Right forelimb (tissue), 1 donor: Measurements from ENCODE around the gene ARHGAP6.

Experiments
- DNase-seq: peaks from one replicate; pipeline ENCODE4 v3.0.0-alpha.2; 2018

The ARHGAP6 gene

DNA sequence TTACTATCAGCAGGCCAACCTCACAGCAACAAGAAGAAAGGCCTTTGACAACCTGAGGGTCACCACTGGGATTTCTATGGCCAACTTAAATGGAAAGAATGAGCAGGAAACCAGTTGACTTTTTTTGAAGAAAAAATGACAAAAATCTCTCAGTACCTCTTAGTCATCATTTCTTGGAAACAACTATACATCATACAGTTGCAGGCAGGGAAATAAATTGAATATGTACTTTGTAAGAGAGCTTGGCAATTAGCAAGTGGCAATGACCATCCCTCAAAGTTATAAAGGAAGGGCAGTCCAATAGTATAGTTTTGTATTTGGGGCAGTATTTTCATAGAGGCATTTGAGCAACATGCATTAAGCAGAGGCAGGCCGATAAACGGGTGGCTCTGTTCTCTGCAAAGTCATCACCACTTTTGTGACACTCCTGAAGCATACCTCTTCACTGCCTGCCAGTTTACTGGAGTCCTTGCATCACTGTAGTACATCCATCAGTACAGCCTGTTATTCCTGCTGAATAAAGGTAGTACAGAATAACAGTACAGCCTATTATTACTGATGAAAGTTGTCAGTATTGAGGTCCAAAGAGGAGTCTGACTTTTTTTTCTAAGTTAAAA is 455.8 kb downstream of the ARHGAP6 start:
- no peak for DNase-seq

GRCh38 chrX:11206716-11207115 is 459.0 kb downstream of the ARHGAP6 start:
- no peak for DNase-seq

DNA sequence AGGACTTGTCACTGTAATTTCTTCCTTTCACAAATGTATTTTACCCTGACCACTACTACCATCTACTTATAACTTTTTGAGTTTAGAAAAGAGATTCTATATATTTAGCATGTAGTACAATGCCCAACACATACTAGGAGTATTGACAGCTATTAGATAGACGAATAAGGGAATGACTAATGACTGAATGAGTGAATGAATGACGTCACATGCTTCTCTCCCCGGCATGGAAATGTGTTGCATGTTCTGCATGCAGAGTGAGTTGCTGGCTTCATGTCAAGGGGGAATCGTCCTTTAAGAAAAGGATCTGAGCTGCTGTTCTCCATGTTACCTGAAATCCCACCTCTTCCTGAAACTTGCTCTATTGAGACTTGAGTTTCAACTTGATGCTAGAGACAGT is 459.9 kb downstream of the ARHGAP6 start:
- DNase-seq, result no peak

DNA sequence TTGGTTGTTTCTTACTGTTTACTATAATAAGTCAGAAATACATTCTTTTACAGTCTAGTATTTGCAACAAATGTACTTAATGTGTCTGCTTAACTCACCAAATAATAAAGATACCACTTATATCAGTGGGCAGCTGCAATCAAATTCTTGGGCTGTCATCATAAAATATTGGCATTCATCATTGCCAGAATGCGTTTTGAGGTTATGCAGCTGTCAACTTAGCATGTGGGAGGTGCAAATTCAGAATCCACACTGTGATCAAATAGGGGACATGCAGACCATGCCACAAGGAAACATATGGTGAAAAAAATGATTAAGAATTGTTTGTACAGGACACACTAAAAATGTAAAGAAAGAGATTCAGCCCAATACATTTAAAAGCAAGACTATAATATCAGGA is 468.0 kb downstream of the ARHGAP6 start:
- DNase-seq, result no peak

DNA sequence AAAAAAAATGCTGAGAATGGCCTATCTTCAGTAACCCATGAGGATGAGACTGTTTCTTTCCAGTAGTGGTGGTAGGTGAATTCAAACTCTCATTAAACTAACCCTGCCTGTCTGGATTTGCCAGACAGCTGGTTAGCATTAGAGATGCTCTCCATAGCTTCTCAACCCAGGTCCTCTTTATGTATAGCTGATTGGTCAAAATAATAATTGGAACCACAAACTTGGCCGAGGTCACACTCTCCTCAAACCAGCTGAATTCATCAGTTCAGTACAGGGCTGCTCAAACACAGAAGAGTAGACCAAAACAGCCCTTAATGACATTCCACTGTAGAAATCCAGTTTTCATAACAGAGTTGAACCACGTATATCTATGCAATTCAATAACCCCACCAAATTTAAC is 469.2 kb downstream of the ARHGAP6 start:
- no peak for DNase-seq

DNA sequence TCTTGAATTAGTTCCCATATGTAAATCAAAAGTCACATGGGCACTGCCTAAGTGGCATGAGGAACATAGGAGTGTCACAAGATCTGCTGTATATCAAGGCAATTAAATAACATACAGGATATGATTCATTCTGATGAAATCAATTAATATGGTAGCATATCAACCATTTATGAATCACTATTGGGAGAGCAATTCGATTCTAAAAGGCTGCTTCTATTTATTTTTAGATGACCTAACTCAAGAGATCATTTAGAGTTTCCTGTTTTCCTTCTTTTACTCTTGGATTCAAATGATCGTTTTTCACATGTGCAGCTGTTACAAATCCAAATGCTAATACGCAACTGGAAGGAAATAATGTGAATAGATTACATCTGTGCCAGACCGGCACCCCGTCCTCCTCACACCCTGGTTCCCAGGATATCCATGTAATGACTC is 472.7 kb downstream of the ARHGAP6 start:
- DNase-seq, result no peak

GRCh38 chrX:11190745-11191510 is 474.8 kb downstream of the ARHGAP6 start:
- no peak for DNase-seq

GRCh38 chrX:11189097-11189496 is 476.6 kb downstream of the ARHGAP6 start:
- no peak for DNase-seq

DNA sequence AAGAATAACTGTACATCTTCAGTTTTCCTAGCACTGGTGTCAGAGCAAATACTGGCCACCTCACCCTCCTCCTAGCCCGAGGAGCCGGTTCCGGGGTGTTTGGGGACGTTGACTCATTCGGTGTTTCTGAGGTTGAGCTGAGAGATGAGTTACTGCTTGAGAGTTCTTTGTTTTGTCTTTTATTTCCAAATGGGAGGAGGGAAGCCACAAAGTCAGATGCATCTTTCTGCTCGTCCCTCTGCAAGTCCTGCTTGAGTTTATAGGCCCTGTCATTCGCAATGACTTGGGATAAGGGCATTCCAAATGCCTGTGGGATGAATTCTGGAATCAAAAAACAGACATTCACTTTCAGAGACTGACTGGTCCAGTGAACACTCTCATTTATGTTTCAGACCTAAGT is 477.1 kb downstream of the ARHGAP6 start:
- DNase-seq, result no peak

DNA sequence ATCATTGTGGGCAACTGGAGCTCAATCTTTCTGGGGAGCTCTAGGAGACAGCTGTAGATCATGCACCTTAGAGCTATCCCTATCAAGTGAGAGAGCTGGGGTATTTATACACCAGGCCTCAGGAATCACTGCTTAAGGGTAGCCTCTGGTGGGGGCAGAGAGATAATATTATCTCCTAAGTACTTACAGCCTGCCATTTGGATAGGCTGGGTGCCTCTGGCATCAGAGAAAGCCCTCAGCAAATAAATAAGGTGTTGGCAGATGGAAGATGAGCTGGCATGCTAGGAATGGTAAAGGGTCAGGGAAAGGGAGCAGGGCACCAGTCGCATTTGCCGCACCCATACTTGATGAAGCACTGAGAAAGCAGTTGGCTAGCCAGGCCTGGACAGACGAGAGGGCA is 478.7 kb downstream of the ARHGAP6 start:
- no peak for DNase-seq

- no peak for DNase-seq
Measured at GRCh38 chrX:11185861-11186260, 479.9 kb downstream of the ARHGAP6 start.

- no peak for DNase-seq
Measured at GRCh38 chrX:11180571-11180970, 485.1 kb downstream of the ARHGAP6 start.

DNA sequence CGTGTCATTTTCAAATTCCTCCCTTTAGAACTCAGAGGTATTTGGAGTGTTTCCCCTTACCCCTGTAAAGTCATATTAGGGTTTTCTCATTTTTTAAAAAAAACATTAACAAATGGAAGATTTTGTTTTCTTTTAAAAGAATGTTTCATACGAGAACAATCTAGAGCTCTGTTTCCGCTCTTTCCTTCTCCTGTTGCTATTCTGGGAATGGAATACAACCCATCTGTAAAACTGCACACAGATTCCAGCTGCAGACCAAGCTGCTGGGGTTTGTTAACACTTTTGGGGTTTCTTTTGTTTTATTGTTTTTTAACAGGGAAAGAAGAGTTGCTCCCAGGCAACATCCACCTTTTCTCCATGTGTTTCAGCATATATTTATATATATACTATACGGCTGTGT is 493.3 kb downstream of the ARHGAP6 start:
- no peak for DNase-seq

- no peak for DNase-seq
Measured at GRCh38 chrX:11171956-11172355, 493.8 kb downstream of the ARHGAP6 start.

DNA sequence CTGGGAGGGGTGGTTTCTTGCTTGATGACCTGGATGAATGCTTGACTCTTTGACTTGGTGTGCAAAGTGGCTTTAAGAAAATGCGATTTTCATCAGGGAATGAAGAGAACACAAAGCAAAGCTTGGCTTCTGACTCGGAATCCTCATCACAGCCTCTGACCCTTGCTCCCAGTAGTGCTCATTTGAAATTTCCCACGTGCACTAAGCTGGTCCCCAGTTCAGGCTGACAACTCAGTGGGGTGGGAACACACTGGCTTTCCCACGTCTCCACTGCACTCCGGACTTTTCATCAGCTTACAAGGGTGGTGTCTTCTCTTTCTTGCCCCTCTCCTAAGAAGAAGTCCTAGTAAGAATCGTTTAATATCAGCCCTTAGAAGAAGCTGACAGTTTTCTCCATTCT is 501.3 kb downstream of the ARHGAP6 start:
- no peak for DNase-seq

DNA sequence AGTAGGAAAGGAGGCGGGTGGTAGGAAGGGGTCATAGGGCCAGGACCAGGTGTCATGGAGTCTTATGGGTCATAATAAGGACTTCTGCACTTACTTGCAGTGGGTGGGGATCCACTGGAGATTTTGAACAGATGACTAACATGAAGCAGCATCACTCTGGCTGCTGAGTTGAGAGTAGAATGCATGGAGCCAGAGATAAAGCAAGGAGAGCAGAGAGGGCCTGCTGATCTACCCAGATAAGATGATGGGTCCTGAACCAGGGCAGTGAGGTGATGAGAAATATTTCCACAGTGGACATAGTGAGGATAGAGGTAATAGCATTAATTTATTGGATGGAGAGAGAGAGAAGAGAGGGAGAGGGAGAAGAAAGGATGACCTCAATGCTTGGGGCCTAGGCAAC is 506.6 kb downstream of the ARHGAP6 start:
- no peak for DNase-seq

- DNase-seq, result no peak
Measured at GRCh38 chrX:11151799-11152559, 513.7 kb downstream of the ARHGAP6 start.

- no peak for DNase-seq
Measured at GRCh38 chrX:11148401-11148800, 517.3 kb downstream of the ARHGAP6 start.

- no peak for DNase-seq
Measured at GRCh38 chrX:11146411-11146810, 519.3 kb downstream of the ARHGAP6 start.

GRCh38 chrX:11143931-11144678 is 521.6 kb downstream of the ARHGAP6 start:
- DNase-seq, result peak; percentile 50

GRCh38 chrX:11138498-11139390 is 527.0 kb downstream of the ARHGAP6 start:
- no peak for DNase-seq

DNA sequence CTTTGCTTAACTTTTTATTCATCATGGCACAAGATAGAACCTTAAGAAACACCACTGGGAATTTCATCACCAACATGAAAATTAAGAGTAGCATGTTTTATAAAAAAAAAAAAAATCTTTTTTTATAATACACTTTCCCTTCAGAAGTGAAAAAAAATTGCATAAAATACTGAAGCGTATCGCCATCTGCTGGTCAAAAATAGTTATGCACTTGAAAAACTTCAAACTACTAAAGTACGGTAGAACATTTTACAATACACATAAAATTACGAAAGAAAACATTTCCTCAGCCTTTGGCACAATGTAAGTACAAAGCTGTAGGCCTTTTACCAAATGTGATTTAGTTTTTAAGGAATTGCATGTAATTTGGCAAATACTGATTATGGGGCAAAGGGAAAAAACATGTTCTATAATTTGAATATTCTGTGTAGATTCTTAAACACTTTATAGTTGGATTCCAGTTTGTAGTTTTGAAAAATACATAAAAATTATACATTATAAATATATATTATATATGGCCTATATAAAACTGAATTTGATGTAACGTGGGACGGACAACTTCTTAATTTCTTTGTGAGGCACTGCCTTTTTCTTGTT is 528.1 kb downstream of the ARHGAP6 start:
- DNase-seq, result no peak
